ENCODE data around the gene DGKI.

The DGKI gene

DNA sequence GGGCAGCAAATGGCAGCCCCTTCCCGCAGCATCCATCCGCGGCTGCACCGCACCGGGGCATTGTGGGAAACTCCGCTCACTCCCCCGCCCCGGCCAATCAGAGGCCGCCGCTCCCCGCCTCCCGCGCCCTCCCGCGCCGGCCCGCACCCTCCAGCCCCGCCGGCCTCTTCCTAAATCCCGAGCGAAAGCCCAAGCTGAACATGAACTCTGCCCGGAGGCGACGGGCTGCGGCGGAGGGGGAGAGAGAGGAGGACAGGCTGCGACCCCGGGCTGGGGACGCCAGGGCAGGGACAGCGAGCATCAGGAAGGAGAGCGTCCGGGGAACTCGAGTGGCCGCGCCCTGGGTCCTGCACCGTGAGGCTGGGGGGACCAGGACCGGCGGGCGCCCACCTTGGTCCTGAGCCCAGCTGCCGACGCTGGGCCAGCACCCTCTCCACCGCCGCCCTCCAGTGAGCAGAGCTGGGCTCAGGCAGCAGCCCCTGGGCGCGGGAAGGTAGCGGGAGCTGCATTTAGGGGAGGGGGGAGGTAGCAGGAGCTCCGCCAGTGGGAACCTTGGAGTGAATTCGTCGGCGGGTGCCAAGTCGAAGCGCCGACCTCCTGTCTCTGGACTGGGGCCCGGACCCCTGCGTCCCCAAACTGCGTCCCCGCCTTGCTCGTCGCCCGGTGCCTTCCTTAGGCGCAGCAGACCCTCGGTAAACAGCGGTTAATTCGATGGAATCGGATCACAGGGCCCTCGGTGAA lies at the start of gene DGKI:
Gene DGKI (minus strand): TSS at position 148 of the 741 bp plus-strand sequence.
- in situ Hi-C loops (cut with MboI; ENCODE audit: low sequenced_read_pairs) = no loop called here

DNA sequence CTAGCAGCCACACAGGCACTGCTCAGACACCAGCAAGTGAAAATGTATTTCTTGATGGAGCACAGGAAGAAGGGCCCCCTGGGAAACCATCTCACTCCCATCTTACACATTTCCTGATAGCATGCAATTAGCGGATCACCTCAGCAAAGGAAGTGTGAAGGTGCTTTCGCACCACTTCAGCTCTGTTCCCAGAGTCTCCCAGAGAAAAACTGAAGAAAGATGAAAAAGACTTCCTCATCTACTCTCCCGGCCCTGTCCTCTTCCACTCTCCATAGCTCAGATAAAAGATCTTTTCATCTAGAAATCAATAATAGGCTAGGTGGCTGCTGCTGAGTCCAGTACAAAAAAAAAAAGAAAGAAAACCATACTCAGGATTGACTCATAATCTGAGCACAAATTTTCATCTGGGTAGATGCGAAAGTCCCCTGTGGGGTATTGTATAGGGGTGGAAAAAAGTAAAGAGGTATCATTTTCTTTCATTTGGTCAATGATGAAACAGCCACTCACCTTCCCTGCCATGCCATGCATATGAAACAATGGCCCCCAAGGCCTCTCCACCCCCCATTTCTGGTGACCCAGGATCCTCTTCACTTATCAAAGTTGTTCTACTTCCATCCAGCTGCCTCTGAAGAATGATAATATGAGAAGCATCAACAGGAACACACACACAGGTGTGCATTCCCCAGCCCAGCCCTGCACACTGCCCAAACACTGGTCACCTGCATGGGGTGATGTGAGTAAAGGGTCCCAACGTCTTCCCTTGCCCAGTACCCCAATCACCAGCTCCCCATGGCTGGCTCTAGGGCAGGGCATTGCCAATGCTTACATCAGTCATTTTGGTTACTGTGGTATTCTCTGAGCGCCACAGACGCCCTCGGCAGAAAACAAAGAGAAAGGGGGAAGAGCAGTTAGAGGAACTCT lies 48.8 kb upstream of the DGKI start:
- in situ Hi-C loops (cut with MboI; ENCODE audit: low sequenced_read_pairs) = loop anchor here (25.0 kb wide), 1 partner anchor 233 kb away; no protein-coding TSS in a partner anchor

DNA sequence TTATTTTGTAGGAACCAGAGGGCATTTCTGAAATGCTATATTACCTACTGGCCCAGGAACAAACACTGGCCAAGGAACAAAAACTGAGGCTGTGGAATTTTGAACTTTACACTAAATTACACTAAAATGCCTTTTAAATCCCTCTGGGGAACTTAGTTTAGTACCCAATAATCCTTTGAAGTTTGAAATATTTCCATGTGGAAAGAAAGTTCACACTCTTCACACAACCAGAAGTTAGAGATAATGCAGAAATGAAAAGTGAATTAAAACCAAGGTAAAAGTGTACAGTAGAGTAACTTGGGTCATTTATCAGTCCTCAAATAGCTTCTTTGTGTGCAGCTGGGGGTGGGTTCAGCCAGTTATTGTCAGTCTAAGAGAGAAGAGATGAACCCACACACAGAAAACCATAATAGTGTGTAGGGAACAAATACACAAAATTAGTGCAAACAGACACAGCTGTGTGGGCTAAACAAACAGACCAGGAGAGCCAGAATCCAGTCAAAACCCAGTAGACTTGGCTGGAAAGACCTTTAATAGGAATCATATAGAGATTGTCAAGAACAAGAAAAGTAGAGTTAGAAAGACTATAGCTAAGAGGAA lies 46.5 kb upstream of the DGKI start:
- in situ Hi-C loops (cut with MboI; ENCODE audit: low sequenced_read_pairs) = loop anchor here (25.0 kb wide), 1 partner anchor 231 kb away; no protein-coding TSS in a partner anchor

GRCh38 chr7:137891016-137891655 lies 44.4 kb upstream of the DGKI start:
- in situ Hi-C loops (cut with MboI; ENCODE audit: low sequenced_read_pairs) = loop anchor here (25.0 kb wide), 1 partner anchor 229 kb away; no protein-coding TSS in a partner anchor

GRCh38 chr7:137890449-137890921 lies 43.7 kb upstream of the DGKI start:
- in situ Hi-C loops (cut with MboI; ENCODE audit: low sequenced_read_pairs) = loop anchor here (25.0 kb wide), 1 partner anchor 228 kb away; no protein-coding TSS in a partner anchor

DNA sequence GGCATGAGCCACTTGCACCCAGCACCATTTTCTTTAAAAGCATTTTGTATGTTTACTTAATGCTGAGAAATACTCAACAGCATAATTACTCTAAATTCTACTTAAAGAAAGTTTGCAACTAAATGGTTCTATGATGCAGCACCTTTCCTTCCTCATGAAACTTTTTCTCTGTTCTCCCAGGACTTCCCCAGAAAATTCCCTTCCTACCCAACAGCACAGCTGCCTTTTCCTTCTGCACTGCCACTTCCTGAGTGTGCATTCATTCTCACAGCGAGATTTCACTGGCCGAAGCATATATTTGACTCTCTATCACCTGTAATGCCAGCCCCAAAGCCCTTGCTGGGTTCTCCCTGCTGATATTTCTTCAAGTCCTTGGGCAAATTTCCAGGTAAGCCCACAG lies 41.5 kb upstream of the DGKI start:
- in situ Hi-C loops (cut with MboI; ENCODE audit: low sequenced_read_pairs) = loop anchor here (25.0 kb wide), 1 partner anchor 226 kb away; no protein-coding TSS in a partner anchor

DNA sequence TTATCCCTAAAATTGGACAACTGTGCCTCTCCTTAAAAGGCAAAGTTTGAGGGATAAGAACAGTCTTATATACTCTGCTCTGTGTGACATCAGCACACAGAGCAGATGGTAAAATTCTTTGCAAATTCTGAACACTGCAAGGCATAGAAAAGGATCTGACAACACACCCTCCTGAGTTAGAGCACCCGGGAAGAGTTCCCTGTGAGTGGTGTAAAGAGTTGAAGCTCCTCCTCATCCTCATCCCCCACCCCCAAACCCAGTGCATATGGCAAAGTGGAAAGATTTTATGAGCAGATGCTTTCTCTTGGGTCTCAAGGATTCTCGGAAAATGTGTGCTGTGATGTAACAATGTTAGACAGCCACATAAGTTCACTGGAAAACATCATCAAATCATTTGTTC lies 40.0 kb upstream of the DGKI start:
- in situ Hi-C loops (cut with MboI; ENCODE audit: low sequenced_read_pairs) = loop anchor here (25.0 kb wide), 1 partner anchor 224 kb away; no protein-coding TSS in a partner anchor

DNA sequence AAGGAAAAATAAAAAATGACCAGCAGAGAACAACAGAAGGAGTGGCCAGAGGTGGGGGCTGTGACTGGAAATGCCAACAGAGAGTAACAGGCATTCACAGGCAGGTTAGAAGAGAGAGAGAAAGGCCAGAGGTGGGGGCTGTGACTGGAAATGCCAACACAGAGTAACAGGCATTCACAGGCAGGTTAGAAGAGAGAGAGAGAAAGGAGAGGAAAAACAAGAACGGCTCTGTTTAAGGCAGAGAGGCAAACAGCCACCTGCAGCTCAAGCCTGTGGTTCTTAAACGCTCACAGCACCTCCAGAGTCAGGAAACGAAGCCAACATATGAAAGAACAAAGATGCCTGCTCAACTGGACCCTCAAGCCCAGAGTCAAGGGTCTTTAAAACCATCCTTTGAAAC lies 39.5 kb upstream of the DGKI start:
- in situ Hi-C loops (cut with MboI; ENCODE audit: low sequenced_read_pairs) = loop anchor here (25.0 kb wide), 1 partner anchor 224 kb away; no protein-coding TSS in a partner anchor

- in situ Hi-C loops (cut with MboI; ENCODE audit: low sequenced_read_pairs) = loop anchor here (25.0 kb wide), 1 partner anchor 223 kb away; no protein-coding TSS in a partner anchor
Measured at GRCh38 chr7:137885678-137886077, 38.9 kb upstream of the DGKI start.

GRCh38 chr7:137882806-137883205 lies 36.0 kb upstream of the DGKI start:
- in situ Hi-C loops (cut with MboI; ENCODE audit: low sequenced_read_pairs) = loop anchor here (25.0 kb wide), 1 partner anchor 221 kb away; no protein-coding TSS in a partner anchor

- in situ Hi-C loops (cut with MboI; ENCODE audit: low sequenced_read_pairs) = loop anchor here (25.0 kb wide), 1 partner anchor 220 kb away; no protein-coding TSS in a partner anchor
Measured at GRCh38 chr7:137882261-137882668, 35.5 kb upstream of the DGKI start.

DNA sequence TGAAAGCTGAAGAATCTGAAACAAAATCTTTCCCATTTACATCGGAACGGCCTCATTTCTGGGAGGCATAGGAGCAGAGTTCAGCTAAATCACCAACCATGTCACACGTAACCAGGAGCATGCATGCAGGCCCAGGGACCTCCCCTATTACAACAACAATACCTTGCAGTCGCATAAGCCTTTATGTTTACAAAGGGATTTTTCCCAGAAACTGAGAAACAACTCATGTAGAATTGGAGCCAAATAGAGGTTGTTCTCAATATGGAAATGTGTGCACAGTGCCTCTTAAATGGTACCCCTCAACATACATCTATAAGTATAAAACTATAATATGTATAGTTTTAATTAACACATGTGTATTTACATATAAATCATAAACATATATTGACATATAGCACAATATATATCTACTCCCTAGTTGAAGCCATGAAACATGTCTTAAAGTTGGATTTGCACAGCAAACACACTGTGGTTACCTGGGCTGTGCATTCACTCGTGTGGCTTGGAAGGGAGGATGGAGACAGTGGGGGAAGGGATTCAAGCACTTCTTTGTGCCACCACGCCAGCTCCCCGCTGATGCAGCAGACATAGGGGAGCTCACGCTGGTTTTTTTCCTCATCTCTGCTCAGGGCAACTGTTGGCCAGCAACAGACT lies 35.0 kb upstream of the DGKI start:
- in situ Hi-C loops (cut with MboI; ENCODE audit: low sequenced_read_pairs) = loop anchor here (25.0 kb wide), 1 partner anchor 219 kb away; no protein-coding TSS in a partner anchor

- in situ Hi-C loops (cut with MboI; ENCODE audit: low sequenced_read_pairs) = loop anchor here (25.0 kb wide), 1 partner anchor 218 kb away; no protein-coding TSS in a partner anchor
Measured at GRCh38 chr7:137880432-137880831, 33.7 kb upstream of the DGKI start.

DNA sequence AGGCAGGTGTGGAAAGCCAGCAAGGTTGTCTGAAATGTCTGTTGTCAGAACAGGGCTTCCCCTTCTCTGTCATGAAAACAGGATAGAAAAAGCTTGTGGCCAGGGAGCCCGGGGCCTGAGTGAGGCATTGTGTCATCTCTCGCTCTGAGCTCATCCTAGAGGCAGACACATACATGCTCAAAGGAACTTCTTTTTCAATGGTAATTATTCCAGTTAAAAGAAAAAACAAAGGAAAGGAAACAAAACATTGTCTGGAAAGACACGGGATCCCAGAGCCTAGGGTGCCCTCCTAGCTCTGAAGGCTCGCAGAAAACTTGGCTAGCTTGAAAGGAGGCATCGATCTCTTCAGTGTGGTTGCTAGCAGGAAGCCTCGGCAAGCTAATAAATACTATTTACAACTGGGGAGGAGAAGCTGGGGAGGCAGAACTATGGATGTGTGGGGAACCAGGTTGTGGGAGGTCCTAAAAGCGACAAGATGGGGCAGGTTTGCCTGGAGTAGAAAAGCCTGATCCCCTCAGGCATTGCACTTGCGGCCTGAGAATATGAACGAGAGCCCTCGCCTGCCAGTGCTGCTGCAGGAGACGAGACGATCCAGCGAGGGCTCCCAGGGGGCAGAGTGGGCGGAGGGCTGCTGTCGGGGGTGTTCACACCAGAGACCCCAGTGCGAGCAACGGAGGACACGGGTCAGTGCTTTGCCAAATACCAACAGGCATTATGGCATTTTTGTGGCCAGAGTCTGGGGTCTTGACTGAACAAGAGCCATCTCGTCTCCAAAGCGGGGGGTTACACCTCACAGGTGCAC lies 32.8 kb upstream of the DGKI start:
- in situ Hi-C loops (cut with MboI; ENCODE audit: low sequenced_read_pairs) = loop anchor here (25.0 kb wide), 1 partner anchor 217 kb away; no protein-coding TSS in a partner anchor

DNA sequence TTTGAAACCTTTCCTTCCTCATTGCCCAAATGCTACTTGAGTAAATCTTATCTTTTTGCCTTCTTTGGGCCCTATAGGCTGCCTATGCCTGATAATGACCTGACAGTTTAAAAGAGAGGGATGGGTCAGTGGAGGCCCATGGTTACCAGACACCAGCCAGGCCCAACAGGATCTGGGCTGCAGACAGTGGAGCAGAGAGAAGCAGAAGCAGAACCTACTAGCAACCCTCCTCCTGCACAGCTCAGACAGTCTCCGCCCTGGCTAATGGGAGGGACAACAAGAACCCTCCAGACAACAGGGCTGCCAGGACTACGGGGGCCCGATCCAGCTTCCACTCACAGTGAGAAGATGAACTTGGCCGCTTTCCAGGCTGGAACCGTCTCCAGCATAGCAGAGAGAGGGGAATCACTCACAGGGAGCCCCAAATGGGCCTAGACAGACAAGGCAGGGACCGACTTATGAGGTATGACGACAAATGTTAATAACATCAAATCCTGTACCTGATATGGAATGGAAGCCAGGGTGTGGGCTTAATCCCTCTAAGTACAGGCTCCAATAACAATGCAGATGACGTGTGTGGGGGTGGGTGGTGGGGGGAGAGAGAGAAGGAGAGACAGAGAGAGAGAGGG lies 31.7 kb upstream of the DGKI start:
- in situ Hi-C loops (cut with MboI; ENCODE audit: low sequenced_read_pairs) = loop anchor here (25.0 kb wide), 1 partner anchor 216 kb away; no protein-coding TSS in a partner anchor

DNA sequence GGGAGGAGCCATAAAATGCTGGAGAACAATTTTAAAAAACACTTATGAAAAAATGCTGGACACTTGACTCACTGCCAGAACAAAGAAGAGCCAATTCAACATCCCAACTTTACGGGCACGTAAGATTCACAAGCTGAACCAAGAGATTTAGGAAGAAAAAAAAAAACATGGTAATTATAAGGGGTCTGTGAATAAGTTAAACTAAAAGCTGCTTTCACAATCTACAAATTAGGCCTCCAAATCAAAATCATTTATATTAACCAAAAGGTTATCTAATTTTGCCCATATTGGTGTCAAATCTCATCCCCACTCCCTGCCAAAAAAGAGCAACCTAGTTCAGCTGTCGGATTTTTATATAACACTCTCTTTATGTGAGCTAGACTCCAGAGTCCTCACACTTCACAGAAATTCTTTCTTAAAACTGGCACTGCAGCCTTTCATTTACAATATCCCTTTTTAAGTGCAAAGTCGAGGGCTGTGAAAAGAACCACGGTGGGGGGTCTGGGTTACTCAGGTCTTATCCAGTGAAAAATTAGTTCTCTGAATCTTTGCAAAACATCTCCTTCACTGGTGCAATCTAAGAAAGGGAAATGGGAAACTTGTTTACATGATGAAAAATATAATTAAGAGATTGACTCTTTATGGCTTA lies 30.4 kb upstream of the DGKI start:
- in situ Hi-C loops (cut with MboI; ENCODE audit: low sequenced_read_pairs) = loop anchor here (25.0 kb wide), 1 partner anchor 215 kb away; no protein-coding TSS in a partner anchor

- in situ Hi-C loops (cut with MboI; ENCODE audit: low sequenced_read_pairs) = loop anchor here (25.0 kb wide), 1 partner anchor 213 kb away; no protein-coding TSS in a partner anchor
Measured at GRCh38 chr7:137875746-137876145, 29.0 kb upstream of the DGKI start.

Measured in HL-60/S4 treated with phorbol 12-myristate 13-acetate at 8.2 ng/mL for 4 days and 3 days (cell line).